MM.1S (cell line): ENCODE measurements around the gene CDC42.

Experiments used
- DNase-seq: peaks from one replicate; pipeline ENCODE4 v3.0.0-alpha.2; 2015
- H2AFZ ChIP-seq: fragments of 300-600 bp; sonication (generic); 2 replicates; pipeline ENCODE4 v1.6.0; 2016; ENCODE audit warnings: antibody characterized with exemption, low read length
- H3F3A ChIP-seq: fragments of 300-600 bp; sonication (generic); 2 replicates; pipeline ENCODE4 v1.6.1; 2016; ENCODE audit warnings: mild to moderate bottlenecking, antibody characterized with exemption, low read length, moderate library complexity, mixed read lengths; ENCODE audit not compliant: insufficient read depth
- H3K27ac ChIP-seq: fragments of 300-600 bp; sonication (generic); 2 replicates; pipeline ENCODE4 v1.5.1; 2016; ENCODE audit warnings: mild to moderate bottlenecking, low read length
- H3K27me3 ChIP-seq: fragments of 300-600 bp; sonication (generic); replicated peaks from 2 replicates; pipeline ENCODE4 v1.6.0; 2016; ENCODE audit warnings: low read length; ENCODE audit not compliant: insufficient read depth
- H3K36me3 ChIP-seq: fragments of 300-600 bp; sonication (generic); replicated peaks from 2 replicates; pipeline ENCODE4 v1.6.1; 2016; ENCODE audit warnings: mild to moderate bottlenecking, low read length, mixed read lengths; ENCODE audit not compliant: insufficient read depth
- H3K4me1 ChIP-seq: fragments of 300-600 bp; sonication (generic); 2 replicates; pipeline ENCODE4 v1.6.1; 2016; ENCODE audit warnings: low read length, mixed read lengths
- H3K4me2 ChIP-seq: fragments of 300-600 bp; sonication (generic); 2 replicates; pipeline ENCODE4 v1.6.0; 2016; ENCODE audit warnings: low read depth, low read length
- H3K4me3 ChIP-seq: fragments of 300-600 bp; sonication (generic); 2 replicates; pipeline ENCODE4 v1.5.1; 2016; ENCODE audit warnings: low read length, mixed read lengths
- H3K79me2 ChIP-seq: fragments of 300-600 bp; sonication (generic); 2 replicates; pipeline ENCODE4 v1.6.1; 2016; ENCODE audit warnings: mixed run types, low read length, mixed read lengths
- H3K9ac ChIP-seq: fragments of 300-600 bp; sonication (generic); 2 replicates; pipeline ENCODE4 v1.6.1; 2016; ENCODE audit warnings: low read length, mixed read lengths
- H3K9me2 ChIP-seq: fragments of 300-600 bp; sonication (generic); replicated peaks from 2 replicates; pipeline ENCODE4 v1.6.1; 2016; ENCODE audit warnings: mild to moderate bottlenecking, low read length, mixed read lengths; ENCODE audit not compliant: insufficient read depth
- H3K9me3 ChIP-seq: fragments of 300-600 bp; sonication (generic); replicated peaks from 2 replicates; pipeline ENCODE4 v1.6.1; 2016; ENCODE audit warnings: mild to moderate bottlenecking, low read length, mixed read lengths; ENCODE audit not compliant: insufficient read depth
- H4K20me1 ChIP-seq: fragments of 300-600 bp; sonication (generic); 2 replicates; pipeline ENCODE4 v1.6.1; 2016; ENCODE audit warnings: mild to moderate bottlenecking, low read length, moderate library complexity, mixed read lengths; ENCODE audit not compliant: insufficient read depth
- CTCF ChIP-seq: fragments of 300-600 bp; sonication (generic); IDR thresholded peaks from 2 replicates; pipeline ENCODE4 v1.5.1; 2016; ENCODE audit warnings: antibody characterized with exemption, low read length, mixed read lengths
- EZH2 ChIP-seq: fragments of 300-600 bp; sonication (generic); optimal IDR thresholded peaks from 2 replicates; pipeline ENCODE3; 2017; ENCODE audit warnings: low read depth, mild to moderate bottlenecking, antibody characterized with exemption, low read length, mixed read lengths
- EZH2phosphoT487 ChIP-seq: fragments of 300-600 bp; sonication (generic); IDR thresholded peaks from 2 replicates; pipeline ENCODE4 v1.6.1; 2018; ENCODE audit warnings: antibody characterized with exemption, low read length

The CDC42 gene

DNA sequence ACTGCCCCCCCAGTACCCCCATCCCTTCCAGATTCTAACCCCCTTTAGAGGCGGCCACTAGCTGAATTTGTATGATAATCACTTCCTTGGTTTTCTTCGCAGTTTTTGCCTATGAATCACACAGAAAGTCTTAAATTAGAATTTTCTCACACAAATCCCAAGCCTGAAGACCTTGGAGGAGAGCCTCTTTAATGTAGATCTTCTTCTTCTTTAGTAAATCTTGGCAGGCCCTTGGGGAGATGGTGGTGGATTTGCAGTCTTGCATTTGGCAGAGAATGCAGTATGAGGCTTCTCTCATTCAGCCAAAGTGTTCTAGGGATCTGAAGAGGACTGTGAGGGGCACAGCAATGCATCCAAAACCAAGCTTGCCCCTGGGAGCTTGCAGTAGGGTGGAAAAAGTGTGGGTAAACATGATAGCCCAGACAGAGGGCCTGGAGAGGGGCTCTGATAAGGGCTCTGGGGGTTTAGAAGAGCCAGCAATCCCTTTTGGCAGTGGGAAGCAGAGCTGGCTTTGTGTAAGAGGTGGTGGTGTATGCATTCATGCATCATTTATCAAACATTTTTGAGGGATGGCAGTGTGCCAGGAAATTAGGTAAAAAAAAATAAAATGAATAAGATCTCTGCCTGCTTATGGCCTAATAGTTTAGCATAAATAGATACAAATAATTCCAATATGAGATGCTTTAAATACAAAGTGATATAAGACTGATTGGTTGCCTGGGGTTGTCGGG is 7.7 kb upstream of the CDC42 start:
- Histone ChIP-seq H3K4me2 (no peak overlapping the region), H3K27me3 (no peaks in the 10 kb centered on the region), H3K9me3 (no peaks in the 10 kb centered on the region), H3K36me3 (no peaks in the 10 kb centered on the region), H3F3A (peaks cover 12% of the 10 kb centered on the region), H3K9me2 (no peaks in the 10 kb centered on the region), H3K4me3 (no peak overlapping the region), H2AFZ (no peak overlapping the region), H3K9ac (no peak overlapping the region), H3K79me2 (no peaks in the 10 kb centered on the region), H4K20me1 (no peaks in the 10 kb centered on the region), H3K27ac (no peak overlapping the region), H3K4me1 (peaks cover 21% of the 10 kb centered on the region)
- no peak for DNase-seq
- TF ChIP-seq CTCF (no peak), EZH2phosphoT487 (no peak), EZH2 (no peak)

DNA sequence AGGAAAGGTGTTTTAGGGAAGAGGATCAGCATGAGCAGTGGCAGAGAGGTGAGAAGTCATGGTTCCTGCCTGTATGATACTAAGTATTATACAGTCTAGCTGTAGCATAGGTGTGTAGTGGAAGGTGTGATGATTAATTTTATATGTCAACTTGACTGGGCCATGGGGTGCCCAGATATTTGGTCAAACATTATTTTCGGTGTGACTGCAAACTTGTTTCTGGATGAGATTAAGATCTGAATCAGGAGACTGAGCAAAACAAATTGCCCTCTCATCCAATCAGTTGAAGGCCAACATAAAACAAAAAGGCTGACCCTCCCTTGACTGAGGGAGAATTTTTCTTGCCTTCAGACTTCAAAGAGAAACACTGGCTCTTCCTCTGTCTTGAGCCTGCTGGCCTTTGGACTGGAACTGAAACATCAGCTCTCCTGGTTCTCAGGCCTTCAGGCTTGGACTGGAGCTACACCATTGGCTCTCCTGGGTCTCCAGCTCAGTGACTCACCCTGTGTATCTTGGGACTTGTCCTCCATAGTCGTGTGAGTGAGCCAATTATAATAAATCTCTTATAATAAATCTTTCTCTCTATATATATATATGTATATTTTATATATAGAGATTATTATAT is 6.8 kb upstream of the CDC42 start:
- Histone ChIP-seq H3K27ac (no peak overlapping the region), H3K4me2 (no peak overlapping the region), H3K4me1 (peaks cover 14% of the 10 kb centered on the region), H3K79me2 (no peaks in the 10 kb centered on the region), H3K36me3 (no peaks in the 10 kb centered on the region), H3K9ac (no peak overlapping the region), H3K9me2 (no peaks in the 10 kb centered on the region), H2AFZ (no peak overlapping the region), H3K27me3 (no peaks in the 10 kb centered on the region), H4K20me1 (no peaks in the 10 kb centered on the region), H3K9me3 (no peaks in the 10 kb centered on the region), H3F3A (peaks cover 4% of the 10 kb centered on the region; the same call in 1 of the 2 replicates), H3K4me3 (no peak overlapping the region)
- no peak for TF ChIP-seq CTCF
- TF ChIP-seq EZH2, result no peak
- no peak for TF ChIP-seq EZH2phosphoT487
- DNase-seq, result no peak

GRCh38 chr1:22048351-22049192 is 3.9 kb upstream of the CDC42 start:
- H3K9me2 ChIP-seq, result no peaks in the 10 kb centered on the region
- no peak overlapping the region for H3K4me3 ChIP-seq
- H3K27me3 ChIP-seq, result no peaks in the 10 kb centered on the region
- no peaks in the 10 kb centered on the region for H3K9me3 ChIP-seq
- no peak for DNase-seq
- no peak overlapping the region for H3K9ac ChIP-seq
- H3K36me3 ChIP-seq, result no peaks in the 10 kb centered on the region
- H2AFZ ChIP-seq, result no peak overlapping the region
- H3F3A ChIP-seq, result peaks cover 4% of the 10 kb centered on the region; the same call in 1 of the 2 replicates
- peaks cover 1% of the 10 kb centered on the region for H4K20me1 ChIP-seq
- peaks cover 7% of the 10 kb centered on the region for H3K4me1 ChIP-seq
- TF ChIP-seq CTCF, result no peak
- TF ChIP-seq EZH2phosphoT487, result no peak
- TF ChIP-seq EZH2, result no peak
- peaks cover 7% of the 10 kb centered on the region for H3K79me2 ChIP-seq
- H3K27ac ChIP-seq, result no peak overlapping the region; the same call in 1 of the 2 replicates
- H3K4me2 ChIP-seq, result no peak overlapping the region
